ENCODE data around the gene CIAO2B.
"Not testable (repeated sequence)": the region's sequence is repeated elsewhere in the genome, so short reads cannot be mapped to it uniquely, and the experiment has no call there.

Gene CIAO2B

GRCh38 chr16:66955363-66956153, 21.4 kb upstream of the CIAO2B start:
- DNase-seq, result not testable (repeated sequence)

- peak; percentile 70 to 79 for DNase-seq
Measured at GRCh38 chr16:66954097-66954659, 20.0 kb upstream of the CIAO2B start.

GRCh38 chr16:66953462-66954096, 19.4 kb upstream of the CIAO2B start:
- DNase-seq, result no peak

GRCh38 chr16:66952430-66953110, 18.4 kb upstream of the CIAO2B start:
- DNase-seq, result no peak

- DNase-seq, result no peak
Measured at GRCh38 chr16:66950971-66951790, 17.0 kb upstream of the CIAO2B start.

- DNase-seq, result no peak
Measured at GRCh38 chr16:66950437-66950836, 16.2 kb upstream of the CIAO2B start.

- DNase-seq, result no peak
Measured at GRCh38 chr16:66949472-66949871, 15.3 kb upstream of the CIAO2B start.

GRCh38 chr16:66948837-66949225, 14.6 kb upstream of the CIAO2B start:
- DNase-seq, result no peak

GRCh38 chr16:66948134-66948836, 14.1 kb upstream of the CIAO2B start:
- no peak for DNase-seq

- DNase-seq, result peak; percentile 60 to 72
Measured at GRCh38 chr16:66947302-66948065, 13.3 kb upstream of the CIAO2B start.

- DNase-seq, result no peak
Measured at GRCh38 chr16:66946974-66947301, 12.7 kb upstream of the CIAO2B start.

- DNase-seq, result no peak
Measured at GRCh38 chr16:66946541-66946940, 12.3 kb upstream of the CIAO2B start.

- no peak for DNase-seq
Measured at GRCh38 chr16:66945939-66946338, 11.7 kb upstream of the CIAO2B start.

GRCh38 chr16:66944971-66945370, 10.8 kb upstream of the CIAO2B start:
- not testable (repeated sequence) for DNase-seq

- no peak for DNase-seq
Measured at GRCh38 chr16:66944054-66944441, 9.8 kb upstream of the CIAO2B start.

GRCh38 chr16:66943426-66944053, 9.3 kb upstream of the CIAO2B start:
- DNase-seq, result no peak

- no peak for DNase-seq
Measured at GRCh38 chr16:66942981-66943380, 8.8 kb upstream of the CIAO2B start.

GRCh38 chr16:66940236-66940635, 6.0 kb upstream of the CIAO2B start:
- DNase-seq, result no peak

- no peak for DNase-seq
Measured at GRCh38 chr16:66939366-66939765, 5.2 kb upstream of the CIAO2B start.

- DNase-seq, result no peak
Measured at GRCh38 chr16:66937725-66938337, 3.6 kb upstream of the CIAO2B start.

All from SHP77 (cell line).